Caco-2 (cell line): Measurements from ENCODE around the gene DUSP21. TPM values are rescaled to one million over a fixed set of nuclear protein-coding genes. Genes with fewer than 3 reads are reported as not detected.
"Not testable (repeated sequence)": the region's sequence is repeated elsewhere in the genome, so short reads cannot be mapped to it uniquely, and the experiment has no call there.

ENCODE experiments used
- BruUV-seq: library from RNA; stranded (reverse); fragments of 400-500 nt; replicated peaks from 2 replicates; lab custom pipeline; 2021; lab: Mats Ljungman, UMichigan
- CTCF ChIA-PET: fragments of 300-600 bp; sonication (Branson Sonifier 250); formaldehyde crosslinking; loops from one replicate; lab custom pipeline; 2022; ENCODE audit warnings: antibody characterized with exemption; lab: Charles Lee
- POLR2A ChIA-PET: fragments of 300-600 bp; sonication (Branson Sonifier 250); formaldehyde crosslinking; loops from one replicate; lab custom pipeline; 2022; ENCODE audit warnings: antibody characterized with exemption; lab: Charles Lee
- DNase-seq, 2 experiments: peaks; one replicate each; pipeline versions ENCODE4 v3.0.0 to v3.0.0-alpha.2; 2020 to 2022
- H3K27me3 ChIP-seq: replicated peaks from 2 replicates; pipeline ENCODE4 v1.6.0; 2011; ENCODE audit warnings: low read length; ENCODE audit not compliant: control insufficient read depth, insufficient read depth
- H3K36me3 ChIP-seq: 2 replicates; pipeline ENCODE4 v1.5.1; 2011; ENCODE audit warnings: low read length; ENCODE audit not compliant: control insufficient read depth, insufficient read depth
- H3K4me1 ChIP-seq: fragments of 250-450 bp; sonication (Bioruptor Pico); 2 replicates; pipeline ENCODE4 v1.5.1; 2020; ENCODE audit warnings: mild to moderate bottlenecking
- H3K4me3 ChIP-seq: 2 replicates; pipeline ENCODE4 v1.5.1; 2011; ENCODE audit warnings: low read depth, mild to moderate bottlenecking, control low read depth, low read length
- H3K9me3 ChIP-seq: fragments of 250-450 bp; sonication (Bioruptor Pico); 2 replicates; pipeline ENCODE4 v1.5.1; 2020; ENCODE audit warnings: mild to moderate bottlenecking, moderate library complexity
- H3K27ac Mint-ChIP-seq: one replicate; pipeline ENCODE4 v1.8.0; 2022; ENCODE audit warnings: mixed read lengths; ENCODE audit not compliant: unreplicated experiment
- H3K27me3 Mint-ChIP-seq: one replicate; pipeline ENCODE4 v1.8.0; 2022; ENCODE audit warnings: mixed read lengths; ENCODE audit not compliant: insufficient read depth, unreplicated experiment
- H3K36me3 Mint-ChIP-seq: one replicate; pipeline ENCODE4 v1.8.0; 2022; ENCODE audit warnings: mild to moderate bottlenecking, mixed read lengths; ENCODE audit not compliant: insufficient read depth, unreplicated experiment
- H3K4me1 Mint-ChIP-seq: one replicate; pipeline ENCODE4 v1.8.0; 2022; ENCODE audit warnings: low read depth, mixed read lengths; ENCODE audit not compliant: unreplicated experiment
- H3K4me3 Mint-ChIP-seq: one replicate; pipeline ENCODE4 v1.8.0; 2022; ENCODE audit warnings: mild to moderate bottlenecking, moderate library complexity, mixed read lengths; ENCODE audit not compliant: unreplicated experiment
- H3K9me3 Mint-ChIP-seq: one replicate; pipeline ENCODE4 v1.8.0; 2022; ENCODE audit warnings: mixed read lengths; ENCODE audit not compliant: unreplicated experiment
- CTCF ChIP-seq, 2 experiments: fragments of 200-600 bp in 1 of 2; IDR thresholded peaks; 1 replicate in 1 of 2; 2 replicates in 1 of 2; pipeline versions ENCODE4 v1.5.1 to v1.8.0; 2011 to 2022; ENCODE audit warnings: antibody characterized with exemption in 1 of 2, control low read depth in 1 of 2, inconsistent platforms in 1 of 2, low read depth in 1 of 2, low read length in 1 of 2, mild to moderate bottlenecking in 1 of 2, moderate library complexity in 1 of 2; ENCODE audit not compliant: insufficient read depth in 1 of 2, severe bottlenecking in 1 of 2, unreplicated experiment in 1 of 2
- intact Hi-C: fragments of 100-400 bp; cut with micrococcal nuclease; formaldehyde crosslinking; loops from one replicate; pipeline ENCODE4 v1.10.0; 2022; ENCODE audit not compliant: unreplicated experiment
- total RNA-seq: library from RNA; stranded (reverse); gene quantifications from 2 replicates; pipeline ENCODE4 v1.2.3, GENCODE V29; 2022

Gene DUSP21
- total RNA-seq, 1 experiment from 2014 or later = not detected

DNA sequence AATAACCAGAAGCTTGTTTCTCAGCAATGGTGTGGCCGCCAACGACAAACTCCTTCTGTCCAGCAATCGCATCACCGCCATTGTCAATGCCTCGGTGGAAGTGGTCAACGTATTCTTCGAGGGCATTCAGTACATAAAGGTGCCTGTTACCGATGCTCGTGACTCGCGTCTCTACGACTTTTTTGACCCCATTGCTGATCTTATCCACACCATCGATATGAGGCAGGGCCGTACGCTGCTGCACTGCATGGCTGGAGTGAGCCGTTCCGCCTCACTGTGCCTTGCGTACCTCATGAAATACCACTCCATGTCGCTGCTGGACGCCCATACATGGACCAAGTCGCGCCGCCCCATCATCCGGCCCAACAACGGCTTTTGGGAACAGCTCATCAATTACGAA, 383 bp downstream of the DUSP21 start:
- H3K27me3 Mint-ChIP-seq = no peaks in the 10 kb centered on the region
- no peak for DNase-seq
- Histone ChIP-seq H3K27me3 (no peaks in the 10 kb centered on the region), H3K4me1 (peaks cover 19% of the 10 kb centered on the region), H3K4me3 (no peak overlapping the region), H3K9me3 (no peaks in the 10 kb centered on the region), H3K36me3 (no peaks in the 10 kb centered on the region)
- intact Hi-C loops = no loop called here
- no TSS peak for BruUV-seq
- H3K27ac Mint-ChIP-seq = no peak overlapping the region
- ChIA-PET POLR2A (no interaction called here), CTCF (no interaction called here)
- no peaks in the 10 kb centered on the region for H3K4me1 Mint-ChIP-seq
- H3K4me3 Mint-ChIP-seq = no peak overlapping the region
- H3K36me3 Mint-ChIP-seq = no peaks in the 10 kb centered on the region
- no peaks in the 10 kb centered on the region for H3K9me3 Mint-ChIP-seq
- no peak for TF ChIP-seq CTCF (IDR thresholded peaks at IDR 0.05; ENCODE audit: insufficient read depth in 1 of 2, low read depth in 1 of 2, low read length in 1 of 2, severe bottlenecking in 1 of 2, unreplicated experiment in 1 of 2)

- POLR2A ChIA-PET, DNase-seq, H3K4me3 Mint-ChIP-seq: not testable (repeated sequence)
These were observed 7.1 kb downstream of the DUSP21 start for GRCh38 chrX:44850891-44851290.

DNA sequence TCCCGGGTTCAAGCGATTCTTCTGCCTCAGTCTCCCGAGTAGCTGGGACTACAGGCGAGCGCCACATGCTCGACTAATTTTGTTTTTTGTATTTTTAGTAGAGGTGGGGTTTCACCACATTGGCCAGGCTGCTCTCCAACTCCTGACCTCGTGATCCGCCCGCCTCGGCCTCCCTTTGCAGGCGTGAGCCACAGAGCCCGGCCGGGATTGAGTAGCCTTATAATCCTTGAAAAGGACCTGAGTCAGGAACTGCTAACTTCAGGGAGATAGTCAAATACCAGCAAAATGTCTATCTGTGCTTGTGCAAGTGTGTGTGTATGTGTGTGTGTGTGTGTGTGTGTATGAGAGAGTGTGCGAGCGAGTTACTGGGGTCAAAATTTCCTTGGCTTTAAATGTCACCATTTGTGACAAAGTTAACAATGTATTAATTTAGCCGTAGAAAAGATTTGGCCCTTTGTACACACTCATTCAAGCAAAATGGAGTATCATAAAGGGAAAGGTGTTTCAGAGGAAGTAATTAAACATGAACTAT, 27.4 kb downstream of the DUSP21 start:
- H3K4me1 Mint-ChIP-seq = no peaks in the 10 kb centered on the region
- ChIA-PET POLR2A (no interaction called here), CTCF (no interaction called here)
- no peak for DNase-seq
- intact Hi-C loops = loop anchor here (5.0 to 10.0 kb wide), 2 partner anchors 84 to 201 kb away; no protein-coding TSS in a partner anchor
- H3K4me1 ChIP-seq = no peaks in the 10 kb centered on the region
- H3K27me3 Mint-ChIP-seq = no peaks in the 10 kb centered on the region
- peak overlapping the region; percentile 63 for H3K27ac Mint-ChIP-seq
- peaks cover 6% of the 10 kb centered on the region for H3K36me3 Mint-ChIP-seq
- no peaks in the 10 kb centered on the region for H3K36me3 ChIP-seq
- H3K4me3 ChIP-seq = peak overlapping the region; percentile 69
- no peaks in the 10 kb centered on the region for H3K9me3 ChIP-seq
- peak overlapping the region; percentile 74 for H3K4me3 Mint-ChIP-seq
- BruUV-seq = no TSS peak
- H3K9me3 Mint-ChIP-seq = no peaks in the 10 kb centered on the region
- no peaks in the 10 kb centered on the region for H3K27me3 ChIP-seq
- no peak for TF ChIP-seq CTCF (IDR thresholded peaks at IDR 0.05; ENCODE audit: insufficient read depth in 1 of 2, low read depth in 1 of 2, low read length in 1 of 2, severe bottlenecking in 1 of 2, unreplicated experiment in 1 of 2)

More at GRCh38 chrX:44850891-44851290, 7.1 kb downstream of the DUSP21 start:
- intact Hi-C loops, H3K36me3 ChIP-seq, H3K27ac Mint-ChIP-seq, H3K9me3 Mint-ChIP-seq, H3K27me3 ChIP-seq, CTCF ChIA-PET, H3K27me3 Mint-ChIP-seq, H3K36me3 Mint-ChIP-seq, H3K4me3 ChIP-seq, BruUV-seq, H3K4me1 ChIP-seq, H3K9me3 ChIP-seq, H3K4me1 Mint-ChIP-seq: not testable (repeated sequence)
